HepG2 (cell line): ENCODE data around the gene ZFAND4. TPM values are rescaled to one million over a fixed set of nuclear protein-coding genes. Genes with fewer than 3 reads are reported as not detected.

Source experiments
- EHMT2 ChIP-seq: fragments of 200-600 bp; sonication (generic); IDR thresholded peaks from 2 replicates; pipeline ENCODE4 v1.7.0; 2017; ENCODE audit warnings: antibody characterized with exemption, low read depth, low read length, borderline replicate concordance
- JUN ChIP-seq: sonication (generic); formaldehyde crosslinking; IDR thresholded peaks from 2 replicates; pipeline ENCODE4 v1.4.0; 2020; ENCODE audit warnings: mild to moderate bottlenecking, missing genetic modification reagents
- MXD4 ChIP-seq: IDR thresholded peaks from 2 replicates; pipeline ENCODE4 v1.6.1; 2016; ENCODE audit warnings: mild to moderate bottlenecking, missing biosample characterization, missing genetic modification reagents
- NFE2L1 ChIP-seq: sonication (generic); formaldehyde crosslinking; IDR thresholded peaks from 2 replicates; pipeline ENCODE4 v1.4.0; 2020; ENCODE audit warnings: missing genetic modification reagents, mild to moderate bottlenecking, borderline replicate concordance
- SMC3 ChIP-seq: IDR thresholded peaks from 2 replicates; pipeline ENCODE4 v1.6.1; 2011; ENCODE audit warnings: low read length, improper control_type of control experiment
- ZBTB21 ChIP-seq: sonication (generic); formaldehyde crosslinking; IDR thresholded peaks from 2 replicates; pipeline ENCODE4 v1.4.0; 2020; ENCODE audit warnings: missing genetic modification reagents
- ZNF326 ChIP-seq: sonication (generic); formaldehyde crosslinking; IDR thresholded peaks from 2 replicates; pipeline ENCODE4 v1.4.0; 2020; ENCODE audit warnings: missing genetic modification reagents, borderline replicate concordance
- ZNF746 ChIP-seq: sonication (generic); formaldehyde crosslinking; IDR thresholded peaks from 2 replicates; pipeline ENCODE4 v1.8.0; 2022; ENCODE audit warnings: mild to moderate bottlenecking, missing genetic modification reagents
- polyA plus RNA-seq, 8 experiments: library from polyadenylated mRNA; depleted of rRNA in 3 of 8; stranded (reverse) in 7 of 8; unstranded in 1 of 8; fragments of >200 nt; fragmentation: Illumina TruSeq in 4 of 8; extraction: Trizol in 4 of 8; gene quantifications; 2 replicates each; pipeline versions ENCODE4 v1.2.1 to v1.2.3, GENCODE V29; 2011 to 2016; ENCODE audit warnings: low read depth in 4 of 8, missing spikeins in 1 of 8, mixed read lengths in 1 of 8; ENCODE audit not compliant: insufficient read depth in 1 of 8
- total RNA-seq, 5 experiments: library from RNA; depleted of rRNA; stranded (reverse); fragments of >200 nt; fragmentation: Illumina TruSeq; extraction: Trizol; gene quantifications; 2 replicates each; pipeline ENCODE4 v1.2.3, GENCODE V29; 2016; ENCODE audit warnings: low read depth in 1 of 5
- TF ChIP-seq, protein P1 (sequence below): sonication (generic); formaldehyde crosslinking; IDR thresholded peaks from 2 replicates; pipeline ENCODE4 v1.9.0; 2021; ENCODE audit warnings: missing genetic modification reagents, mild to moderate bottlenecking, borderline replicate concordance
- TF ChIP-seq, protein P2 (sequence below): sonication (generic); formaldehyde crosslinking; IDR thresholded peaks from 2 replicates; pipeline ENCODE4 v1.5.0; 2020; ENCODE audit warnings: missing genetic modification reagents
- TF ChIP-seq, protein P3 (sequence below), 2 experiments: sonication (generic) in 1 of 2; formaldehyde crosslinking in 1 of 2; IDR thresholded peaks; 2 replicates each; pipeline versions ENCODE4 v1.6.1 to v1.9.0; 2014 to 2022; ENCODE audit warnings: antibody characterized with exemption in 1 of 2, borderline replicate concordance in 1 of 2, inconsistent platforms in 1 of 2, low read depth in 1 of 2, missing genetic modification reagents in 1 of 2
- TF ChIP-seq, protein P4 (sequence below): sonication (generic); formaldehyde crosslinking; conservative IDR thresholded peaks from 2 replicates; pipeline ENCODE4 v1.4.0; 2020; ENCODE audit warnings: missing genetic modification reagents
- TF ChIP-seq, protein P5 (sequence below): sonication (generic); formaldehyde crosslinking; IDR thresholded peaks from 2 replicates; pipeline ENCODE4 v1.9.0; 2021; ENCODE audit warnings: missing genetic modification reagents, borderline replicate concordance
- TF ChIP-seq, protein P6 (sequence below): sonication (generic); formaldehyde crosslinking; IDR thresholded peaks from 2 replicates; pipeline ENCODE4 v1.4.0; 2020; ENCODE audit warnings: missing genetic modification reagents

Gene ZFAND4
- total and polyA plus RNA-seq, 2 of the 13 experiments (the other 11 are each of a cell fraction or from before 2014, with no cell fraction given): 2.9 to 9.2 TPM

DNA sequence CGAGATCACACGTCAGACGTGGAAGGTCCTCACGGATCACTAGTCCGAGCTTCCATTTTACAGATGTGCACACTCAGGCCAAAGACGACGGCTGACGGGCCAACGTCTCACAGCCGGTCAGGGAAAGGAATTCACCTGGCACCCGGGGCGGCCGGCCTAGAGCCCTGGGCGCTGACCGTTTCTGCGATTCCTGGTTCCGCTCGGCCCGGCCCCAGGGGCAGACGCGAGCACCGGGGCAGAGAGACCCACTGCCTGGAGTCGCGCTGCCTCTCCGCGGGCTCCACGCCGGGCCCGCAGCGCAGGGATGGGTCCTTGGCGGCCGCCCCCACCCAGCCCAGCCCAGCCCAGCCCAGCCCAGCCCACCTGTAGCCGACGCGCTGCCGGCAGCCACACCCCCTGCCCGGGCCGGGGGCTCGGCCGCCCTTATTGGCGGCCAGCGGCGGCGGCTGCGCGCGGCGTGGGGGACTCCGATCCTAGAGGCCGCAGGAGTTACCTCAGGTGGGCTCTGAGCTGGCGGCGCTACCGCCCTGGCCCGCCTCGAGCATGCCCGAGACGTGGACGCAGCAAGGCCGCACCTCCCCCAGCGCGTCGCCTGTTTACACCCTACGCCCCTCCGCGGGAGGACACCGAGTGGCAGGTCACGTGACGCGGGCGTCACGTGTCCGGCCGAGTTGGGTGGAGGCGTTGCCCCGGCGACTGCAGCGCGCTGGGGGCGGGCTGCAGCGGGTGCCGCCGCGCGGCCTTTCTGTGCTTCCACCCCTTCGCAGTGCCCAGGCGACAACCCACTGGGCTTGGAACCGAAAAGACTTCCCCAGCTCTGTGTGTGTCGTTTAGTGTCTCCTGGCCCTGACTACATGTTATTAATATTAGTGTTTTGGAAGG, 78.1 kb downstream of the ZFAND4 start (continued):
- TF ChIP-seq, protein P1, sequence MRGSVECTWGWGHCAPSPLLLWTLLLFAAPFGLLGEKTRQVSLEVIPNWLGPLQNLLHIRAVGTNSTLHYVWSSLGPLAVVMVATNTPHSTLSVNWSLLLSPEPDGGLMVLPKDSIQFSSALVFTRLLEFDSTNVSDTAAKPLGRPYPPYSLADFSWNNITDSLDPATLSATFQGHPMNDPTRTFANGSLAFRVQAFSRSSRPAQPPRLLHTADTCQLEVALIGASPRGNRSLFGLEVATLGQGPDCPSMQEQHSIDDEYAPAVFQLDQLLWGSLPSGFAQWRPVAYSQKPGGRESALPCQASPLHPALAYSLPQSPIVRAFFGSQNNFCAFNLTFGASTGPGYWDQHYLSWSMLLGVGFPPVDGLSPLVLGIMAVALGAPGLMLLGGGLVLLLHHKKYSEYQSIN (CRISPR knock-in tag): no peak
- TF ChIP-seq ZNF746 (CRISPR knock-in tag) (peak; percentile 74; the same call in 1 of the 2 replicates), NFE2L1 (no peak), ZNF326 (no peak), EHMT2 (no peak), MXD4 (peak; percentile 96), ZBTB21 (CRISPR knock-in tag) (no peak; the same call in 1 of the 2 replicates), JUN (CRISPR knock-in tag) (no peak), SMC3 (no peak)
- TF ChIP-seq, protein P2, sequence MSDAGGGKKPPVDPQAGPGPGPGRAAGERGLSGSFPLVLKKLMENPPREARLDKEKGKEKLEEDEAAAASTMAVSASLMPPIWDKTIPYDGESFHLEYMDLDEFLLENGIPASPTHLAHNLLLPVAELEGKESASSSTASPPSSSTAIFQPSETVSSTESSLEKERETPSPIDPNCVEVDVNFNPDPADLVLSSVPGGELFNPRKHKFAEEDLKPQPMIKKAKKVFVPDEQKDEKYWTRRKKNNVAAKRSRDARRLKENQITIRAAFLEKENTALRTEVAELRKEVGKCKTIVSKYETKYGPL (CRISPR knock-in tag): no peak
- TF ChIP-seq, protein P3, sequence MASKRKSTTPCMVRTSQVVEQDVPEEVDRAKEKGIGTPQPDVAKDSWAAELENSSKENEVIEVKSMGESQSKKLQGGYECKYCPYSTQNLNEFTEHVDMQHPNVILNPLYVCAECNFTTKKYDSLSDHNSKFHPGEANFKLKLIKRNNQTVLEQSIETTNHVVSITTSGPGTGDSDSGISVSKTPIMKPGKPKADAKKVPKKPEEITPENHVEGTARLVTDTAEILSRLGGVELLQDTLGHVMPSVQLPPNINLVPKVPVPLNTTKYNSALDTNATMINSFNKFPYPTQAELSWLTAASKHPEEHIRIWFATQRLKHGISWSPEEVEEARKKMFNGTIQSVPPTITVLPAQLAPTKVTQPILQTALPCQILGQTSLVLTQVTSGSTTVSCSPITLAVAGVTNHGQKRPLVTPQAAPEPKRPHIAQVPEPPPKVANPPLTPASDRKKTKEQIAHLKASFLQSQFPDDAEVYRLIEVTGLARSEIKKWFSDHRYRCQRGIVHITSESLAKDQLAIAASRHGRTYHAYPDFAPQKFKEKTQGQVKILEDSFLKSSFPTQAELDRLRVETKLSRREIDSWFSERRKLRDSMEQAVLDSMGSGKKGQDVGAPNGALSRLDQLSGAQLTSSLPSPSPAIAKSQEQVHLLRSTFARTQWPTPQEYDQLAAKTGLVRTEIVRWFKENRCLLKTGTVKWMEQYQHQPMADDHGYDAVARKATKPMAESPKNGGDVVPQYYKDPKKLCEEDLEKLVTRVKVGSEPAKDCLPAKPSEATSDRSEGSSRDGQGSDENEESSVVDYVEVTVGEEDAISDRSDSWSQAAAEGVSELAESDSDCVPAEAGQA (IDR thresholded peaks at IDR 0.05; ENCODE audit: low read depth): peak; percentile 50; the same call in 1 of the 2 replicates
- TF ChIP-seq, protein P3 (CRISPR knock-in tag; IDR thresholded peaks at IDR 0.05; ENCODE audit: borderline replicate concordance): no peak
- TF ChIP-seq, protein P4, sequence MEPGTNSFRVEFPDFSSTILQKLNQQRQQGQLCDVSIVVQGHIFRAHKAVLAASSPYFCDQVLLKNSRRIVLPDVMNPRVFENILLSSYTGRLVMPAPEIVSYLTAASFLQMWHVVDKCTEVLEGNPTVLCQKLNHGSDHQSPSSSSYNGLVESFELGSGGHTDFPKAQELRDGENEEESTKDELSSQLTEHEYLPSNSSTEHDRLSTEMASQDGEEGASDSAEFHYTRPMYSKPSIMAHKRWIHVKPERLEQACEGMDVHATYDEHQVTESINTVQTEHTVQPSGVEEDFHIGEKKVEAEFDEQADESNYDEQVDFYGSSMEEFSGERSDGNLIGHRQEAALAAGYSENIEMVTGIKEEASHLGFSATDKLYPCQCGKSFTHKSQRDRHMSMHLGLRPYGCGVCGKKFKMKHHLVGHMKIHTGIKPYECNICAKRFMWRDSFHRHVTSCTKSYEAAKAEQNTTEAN (CRISPR knock-in tag): 0 out of 2 replicates have a peak, but pooled peaks have one; percentile 72
- TF ChIP-seq, protein P5, sequence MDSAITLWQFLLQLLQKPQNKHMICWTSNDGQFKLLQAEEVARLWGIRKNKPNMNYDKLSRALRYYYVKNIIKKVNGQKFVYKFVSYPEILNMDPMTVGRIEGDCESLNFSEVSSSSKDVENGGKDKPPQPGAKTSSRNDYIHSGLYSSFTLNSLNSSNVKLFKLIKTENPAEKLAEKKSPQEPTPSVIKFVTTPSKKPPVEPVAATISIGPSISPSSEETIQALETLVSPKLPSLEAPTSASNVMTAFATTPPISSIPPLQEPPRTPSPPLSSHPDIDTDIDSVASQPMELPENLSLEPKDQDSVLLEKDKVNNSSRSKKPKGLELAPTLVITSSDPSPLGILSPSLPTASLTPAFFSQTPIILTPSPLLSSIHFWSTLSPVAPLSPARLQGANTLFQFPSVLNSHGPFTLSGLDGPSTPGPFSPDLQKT (CRISPR knock-in tag): no peak
- TF ChIP-seq, protein P6, sequence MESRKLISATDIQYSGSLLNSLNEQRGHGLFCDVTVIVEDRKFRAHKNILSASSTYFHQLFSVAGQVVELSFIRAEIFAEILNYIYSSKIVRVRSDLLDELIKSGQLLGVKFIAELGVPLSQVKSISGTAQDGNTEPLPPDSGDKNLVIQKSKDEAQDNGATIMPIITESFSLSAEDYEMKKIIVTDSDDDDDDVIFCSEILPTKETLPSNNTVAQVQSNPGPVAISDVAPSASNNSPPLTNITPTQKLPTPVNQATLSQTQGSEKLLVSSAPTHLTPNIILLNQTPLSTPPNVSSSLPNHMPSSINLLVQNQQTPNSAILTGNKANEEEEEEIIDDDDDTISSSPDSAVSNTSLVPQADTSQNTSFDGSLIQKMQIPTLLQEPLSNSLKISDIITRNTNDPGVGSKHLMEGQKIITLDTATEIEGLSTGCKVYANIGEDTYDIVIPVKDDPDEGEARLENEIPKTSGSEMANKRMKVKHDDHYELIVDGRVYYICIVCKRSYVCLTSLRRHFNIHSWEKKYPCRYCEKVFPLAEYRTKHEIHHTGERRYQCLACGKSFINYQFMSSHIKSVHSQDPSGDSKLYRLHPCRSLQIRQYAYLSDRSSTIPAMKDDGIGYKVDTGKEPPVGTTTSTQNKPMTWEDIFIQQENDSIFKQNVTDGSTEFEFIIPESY (CRISPR knock-in tag): peak; percentile 59
